GM19372 (cell line): ENCODE measurements around the gene BNIP5.

Source experiments
- ATAC-seq: cut with Tn5 transposase; IDR thresholded peaks from one replicate; pipeline ENCODE4 v1.9.1; 2021; ENCODE audit warnings: mild to moderate bottlenecking, low read depth, moderate library complexity; ENCODE audit not compliant: unreplicated experiment

The BNIP5 gene

DNA sequence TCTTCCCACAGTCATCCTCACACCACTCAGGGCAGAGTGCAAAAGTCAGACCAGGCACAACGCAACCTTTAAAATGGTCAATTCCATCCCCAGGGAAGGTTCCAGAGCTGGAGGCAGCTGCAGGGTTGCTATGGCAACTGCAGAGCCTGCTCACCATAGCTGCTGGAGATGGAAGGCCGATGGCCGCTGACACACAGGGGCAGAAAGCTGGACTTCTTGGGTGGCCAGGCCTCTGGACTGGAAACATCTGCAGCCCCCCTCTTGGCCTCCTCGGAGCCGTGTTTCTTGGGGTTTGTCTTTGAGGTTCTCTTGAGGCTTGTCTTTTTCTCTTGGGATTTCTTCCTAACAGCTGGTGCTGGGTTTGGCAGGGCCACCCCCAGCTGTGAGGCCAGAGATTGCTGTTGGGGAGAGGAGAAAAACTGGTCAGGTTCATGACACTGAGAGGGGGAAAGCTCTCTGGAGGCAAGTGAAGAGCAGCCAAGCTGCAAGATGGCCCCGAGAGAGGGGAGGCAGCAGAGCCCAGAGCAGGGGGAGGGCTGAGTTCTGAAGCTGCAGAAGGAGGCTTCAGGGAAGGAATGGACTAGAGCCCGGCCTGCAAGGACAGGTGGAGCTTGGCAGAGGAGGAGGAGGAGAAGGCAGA lies 10.2 kb downstream of the BNIP5 start:
- ATAC-seq, result no peak

DNA sequence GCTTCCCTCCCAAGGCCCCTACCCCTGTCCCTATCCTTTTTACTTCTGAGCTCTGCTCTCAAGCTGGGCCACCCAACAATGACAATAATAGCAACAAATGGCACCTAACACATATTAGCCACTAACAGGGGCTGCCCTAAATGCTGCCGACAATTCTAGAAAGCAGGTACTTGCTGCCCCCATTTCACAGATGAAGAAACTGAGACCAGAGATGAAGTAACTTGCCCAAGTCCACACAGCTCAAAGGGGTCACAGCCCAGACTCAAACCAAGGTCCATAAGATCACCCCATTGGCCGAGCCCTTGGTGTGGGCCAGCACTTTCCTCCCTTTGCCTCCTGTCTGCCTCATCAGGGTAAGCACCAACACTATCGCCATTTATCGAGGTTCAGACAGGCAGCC lies 12.0 kb downstream of the BNIP5 start:
- no peak for ATAC-seq

DNA sequence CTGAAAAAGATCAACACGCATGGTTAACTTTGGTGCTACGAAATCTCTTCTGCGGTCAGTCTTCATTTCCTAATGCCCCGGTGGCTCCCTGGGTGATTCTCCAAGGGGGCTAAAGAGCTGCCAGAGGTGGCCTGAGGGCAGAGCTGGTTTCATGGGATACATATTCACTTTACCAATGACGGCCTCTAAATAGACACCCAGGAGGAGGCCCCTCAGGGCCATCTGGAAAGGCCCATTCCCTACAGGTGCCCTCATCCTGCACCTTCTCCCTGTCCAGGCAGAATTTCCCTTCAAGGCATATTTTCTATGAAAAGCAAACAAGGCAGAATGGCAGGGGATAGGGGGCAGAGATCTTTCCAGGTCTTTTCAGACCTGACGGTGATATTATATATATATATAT lies 12.5 kb downstream of the BNIP5 start:
- no peak for ATAC-seq

DNA sequence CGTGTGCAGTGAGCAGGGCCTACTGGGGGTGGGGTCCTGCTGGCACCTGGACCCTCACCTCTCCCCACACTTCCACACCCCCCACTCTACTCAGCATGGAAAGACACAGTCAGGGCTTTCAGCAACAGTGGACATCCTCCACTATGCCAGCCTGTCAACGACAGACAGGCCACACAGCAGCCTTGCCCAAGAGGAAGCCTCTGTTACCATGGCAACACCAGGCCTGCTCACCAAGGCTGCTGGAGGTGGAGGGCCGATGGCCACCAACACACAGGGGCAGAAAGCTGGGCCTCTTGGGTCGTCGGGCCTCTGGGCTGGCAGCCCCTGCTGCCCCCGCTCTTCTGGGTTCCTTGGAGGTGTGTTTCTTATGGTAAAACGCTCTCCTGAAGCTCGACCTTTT lies 13.6 kb downstream of the BNIP5 start:
- no peak for ATAC-seq

DNA sequence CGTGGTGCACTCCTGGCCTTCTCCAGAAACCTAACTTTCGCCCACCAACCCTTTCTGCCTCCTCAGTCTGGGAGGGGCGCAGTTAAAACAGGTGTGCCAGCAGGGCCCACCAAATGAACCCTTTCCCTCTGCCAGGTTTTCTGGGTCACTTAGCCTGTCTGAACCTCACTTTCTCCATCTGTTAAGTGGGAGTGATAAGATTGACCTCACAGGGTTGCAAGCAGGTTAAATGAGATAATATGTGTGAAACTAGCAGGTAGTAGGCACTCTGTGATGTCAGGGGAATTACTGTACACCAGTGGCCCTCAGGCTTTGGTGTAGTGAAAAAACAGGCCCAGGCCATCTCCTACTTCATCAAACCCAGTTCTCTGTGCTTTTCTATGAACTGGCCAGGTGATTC lies 14.1 kb downstream of the BNIP5 start:
- ATAC-seq, result no peak

DNA sequence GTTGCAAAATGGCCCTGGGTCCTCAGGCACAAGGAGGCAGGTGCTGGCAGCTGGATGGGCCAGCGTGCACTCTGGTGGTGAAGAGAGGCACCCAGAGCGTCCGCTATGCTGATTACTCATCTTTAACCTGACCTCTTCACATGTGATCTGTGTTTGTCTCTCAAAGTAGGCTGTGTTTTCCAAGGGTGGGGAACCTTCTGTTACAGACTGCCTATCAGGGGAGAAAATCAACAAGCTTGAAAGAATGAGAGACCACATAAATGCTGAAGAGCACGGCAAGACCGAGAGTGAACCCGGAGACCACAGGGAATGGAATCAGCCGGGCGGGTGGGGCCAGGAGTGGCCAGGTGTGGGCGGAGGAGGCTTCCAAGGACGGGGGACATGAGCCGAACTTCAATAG lies 16.2 kb downstream of the BNIP5 start:
- no peak for ATAC-seq

DNA sequence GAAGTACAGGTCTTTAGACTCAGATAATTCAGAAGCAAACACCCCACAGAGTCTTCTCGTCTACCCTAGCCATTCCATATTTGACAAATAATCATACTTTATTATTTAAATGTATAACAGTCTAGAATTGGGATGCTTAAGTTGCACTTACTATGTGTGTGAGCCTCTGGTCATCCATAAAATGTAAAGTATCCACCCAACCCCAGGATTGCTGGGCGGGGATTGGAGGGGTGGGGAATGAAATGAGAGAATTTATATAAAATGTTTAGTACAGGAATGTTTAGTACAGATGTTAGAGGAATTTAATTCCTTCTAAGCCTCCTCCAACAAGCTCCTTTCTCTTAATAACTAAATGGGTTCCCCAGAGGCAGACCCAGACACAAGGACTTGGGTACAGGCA lies 16.9 kb downstream of the BNIP5 start:
- no peak for ATAC-seq

DNA sequence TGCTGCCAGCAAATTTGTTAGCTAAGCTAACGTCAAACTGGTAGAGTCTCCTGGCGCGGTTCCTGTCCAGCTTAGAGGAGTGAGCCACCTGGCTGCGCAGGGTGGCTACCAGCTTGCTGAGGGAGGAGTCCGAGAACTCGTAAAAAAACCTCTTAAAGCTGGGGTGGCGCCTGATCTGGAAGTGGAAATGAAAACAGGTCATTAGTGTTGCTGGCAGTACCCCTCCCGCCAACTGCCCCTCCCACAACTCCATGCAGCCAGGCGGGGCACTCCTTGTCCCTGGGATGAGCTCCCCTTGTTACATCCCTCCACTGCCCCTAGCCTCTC lies 17.3 kb downstream of the BNIP5 start:
- no peak for ATAC-seq

DNA sequence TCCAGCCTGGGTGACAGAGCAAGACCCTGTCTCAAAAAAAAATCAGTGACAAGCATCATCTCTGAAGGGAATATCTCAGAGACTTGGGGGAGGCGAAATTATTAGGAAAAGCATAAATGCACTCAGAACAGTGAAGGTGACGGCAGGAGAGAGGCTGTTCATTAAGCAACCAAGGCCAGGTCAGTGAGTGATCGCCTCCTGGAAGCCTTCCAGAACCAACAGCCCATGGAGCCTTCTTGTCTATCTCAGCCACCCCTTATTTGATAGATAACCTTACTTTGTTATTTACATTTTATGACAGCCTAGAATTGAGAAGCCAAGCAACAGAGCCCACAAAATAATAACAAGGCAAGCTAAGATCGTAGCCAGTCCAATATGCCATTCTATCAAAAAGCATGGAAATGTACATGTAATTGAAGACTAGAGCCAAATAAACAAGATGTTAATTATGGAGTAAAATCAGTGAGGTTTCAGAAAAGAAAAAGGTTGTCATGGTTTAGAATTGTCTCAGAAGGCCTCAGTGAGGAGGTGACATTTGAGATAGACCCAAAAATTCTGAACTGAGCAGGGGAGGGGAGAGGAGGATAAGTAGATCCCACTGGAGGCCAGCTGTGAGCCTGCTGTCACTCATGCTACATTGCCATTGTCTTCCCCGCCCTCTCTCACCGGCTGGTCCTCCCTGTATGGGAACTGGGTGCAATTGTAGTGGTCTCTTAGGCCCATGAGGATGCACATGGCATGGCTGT lies 17.8 kb downstream of the BNIP5 start:
- no peak for ATAC-seq

DNA sequence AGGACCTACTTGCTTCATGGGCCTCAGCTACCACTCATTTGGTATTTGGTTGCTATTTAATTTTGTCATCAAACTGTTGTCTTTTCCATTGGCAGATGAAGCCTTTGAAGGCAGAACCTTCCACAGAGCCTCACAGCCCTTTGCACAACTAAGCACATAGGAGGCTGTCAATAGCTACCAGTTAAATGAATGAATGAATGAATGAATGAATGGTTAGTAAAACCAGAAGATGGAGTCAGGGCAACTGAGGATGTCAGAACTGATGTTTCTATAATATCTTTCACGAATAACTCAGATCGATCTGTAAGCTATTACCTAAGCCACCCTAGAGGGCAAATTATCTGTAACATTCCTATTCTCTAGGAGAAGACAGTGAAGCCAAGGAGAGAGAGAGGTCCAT lies 19.1 kb downstream of the BNIP5 start:
- ATAC-seq, result no peak

DNA sequence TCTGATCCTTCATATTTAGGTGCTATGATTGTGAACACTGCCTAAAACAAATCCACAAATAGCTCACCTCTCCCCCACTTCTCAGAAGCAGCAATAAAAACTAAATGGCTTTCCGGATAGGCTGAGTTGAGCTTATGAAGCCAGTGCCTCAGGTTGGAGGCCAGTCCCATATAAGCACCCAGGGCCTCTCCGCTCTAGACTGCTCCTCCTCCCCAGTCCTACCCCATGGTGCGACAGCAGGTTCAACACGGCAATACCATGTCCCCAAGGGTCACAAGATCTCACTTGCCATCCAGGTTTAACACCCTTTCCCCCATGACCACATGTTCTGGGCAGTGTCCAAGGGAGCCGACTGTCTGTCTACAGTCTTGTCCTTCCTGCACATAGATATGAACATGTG lies 20.8 kb downstream of the BNIP5 start:
- no peak for ATAC-seq

DNA sequence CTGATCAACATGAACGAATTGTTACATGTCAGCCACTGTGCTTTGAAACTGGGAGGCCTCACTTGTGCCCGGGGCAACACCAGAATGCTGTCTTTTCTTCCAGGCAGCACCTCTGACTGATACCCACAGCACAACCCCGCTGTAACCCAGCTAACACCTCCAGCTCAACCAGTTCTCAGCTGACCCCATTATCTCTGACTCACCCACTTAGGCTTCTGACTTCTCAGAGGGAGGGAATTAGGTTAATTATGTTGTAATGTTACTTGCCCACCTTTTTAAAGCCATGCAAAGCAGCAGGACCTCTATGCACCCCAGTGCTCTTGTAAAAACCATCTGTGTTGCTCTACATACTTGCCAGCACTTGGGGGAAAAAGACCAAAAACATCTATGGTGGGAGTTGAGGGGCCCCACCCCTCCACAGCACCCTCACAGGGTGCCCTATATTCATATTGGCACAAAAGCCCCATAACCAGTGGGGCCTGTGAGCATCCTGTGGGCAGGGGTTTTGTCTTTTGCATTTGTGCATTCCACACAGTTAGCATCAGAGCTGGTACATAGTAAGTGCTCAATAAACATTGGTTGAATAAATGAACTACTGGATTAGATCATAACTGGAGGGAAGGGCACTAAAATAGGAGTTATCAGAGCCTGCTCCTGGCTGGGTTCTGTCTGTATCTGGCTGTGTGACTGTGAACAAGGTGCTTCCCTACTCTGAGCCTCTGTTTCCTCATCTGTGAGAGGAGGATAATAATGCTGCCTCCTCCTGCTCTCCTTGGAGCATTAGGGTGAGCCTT lies 22.3 kb downstream of the BNIP5 start:
- ATAC-seq, result no peak

DNA sequence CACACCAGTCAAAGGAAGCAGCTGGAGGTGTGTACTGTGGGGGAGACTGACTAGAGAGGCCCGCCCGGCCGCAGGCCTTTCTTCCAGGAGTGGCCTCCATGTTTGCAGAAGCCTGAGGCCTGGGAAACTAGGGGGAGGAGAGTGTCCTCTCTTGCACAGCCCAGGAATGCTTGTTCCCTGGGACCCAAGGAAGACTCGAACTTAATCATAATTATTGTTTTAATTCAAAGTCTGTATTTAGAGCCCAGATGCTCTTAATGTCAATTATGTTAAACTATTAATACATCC lies 23.1 kb downstream of the BNIP5 start:
- no peak for ATAC-seq

DNA sequence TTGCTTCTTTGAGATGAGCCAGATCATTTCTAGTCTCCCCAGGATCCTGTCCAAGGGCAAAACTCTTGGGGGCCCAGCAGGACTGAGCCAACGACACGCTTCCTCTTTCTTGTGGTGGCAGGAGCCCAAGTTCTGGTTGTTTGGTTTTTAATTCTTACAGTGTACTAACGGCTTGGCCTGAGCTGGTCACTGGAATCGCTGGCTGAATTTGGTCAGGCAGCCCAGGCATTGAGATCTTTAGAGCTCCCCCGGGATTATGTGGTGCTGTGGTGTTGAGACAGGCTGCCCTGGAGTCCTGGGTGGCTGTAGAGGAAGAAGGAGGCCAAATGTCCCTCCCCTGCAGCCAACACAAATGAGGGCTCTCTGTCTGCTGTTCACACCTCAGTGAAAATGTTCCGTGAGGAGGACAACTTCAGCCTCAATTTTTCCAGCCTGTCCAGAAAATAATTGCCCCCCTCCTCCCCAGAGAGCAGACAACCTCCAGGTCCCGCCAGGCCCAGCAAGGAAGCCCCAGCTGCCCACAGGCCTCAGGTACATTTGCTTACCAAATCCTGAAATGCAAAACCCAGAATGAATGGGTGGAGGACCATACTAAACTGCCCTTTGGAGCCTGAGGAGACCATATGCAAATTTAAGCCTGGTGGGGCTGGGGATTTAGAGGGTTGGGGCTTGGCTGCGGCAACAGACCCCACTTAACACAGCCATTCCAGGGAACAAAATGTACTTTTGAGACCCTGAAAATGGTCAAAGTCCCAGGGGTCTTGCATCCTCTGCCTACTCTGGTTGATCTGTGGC lies 23.6 kb downstream of the BNIP5 start:
- no peak for ATAC-seq

DNA sequence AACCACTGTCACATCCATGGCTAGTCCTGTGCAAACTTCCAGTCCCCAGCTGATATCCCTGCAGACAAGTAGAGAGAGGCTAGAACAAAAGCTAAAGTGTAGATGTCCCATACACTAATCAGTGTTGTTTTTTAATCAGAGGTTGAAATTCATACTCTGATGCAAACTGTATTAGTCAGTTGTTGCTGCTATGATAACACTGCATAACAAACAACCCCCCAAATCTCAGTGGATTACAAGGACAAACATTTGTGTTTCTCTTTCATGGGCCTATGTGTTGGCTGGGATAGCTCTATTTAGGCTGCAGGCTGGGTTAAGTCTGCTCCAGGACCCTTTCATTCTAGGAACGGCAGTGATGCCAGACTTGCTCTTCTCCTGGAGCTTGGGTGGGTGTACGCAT lies 26.8 kb downstream of the BNIP5 start:
- no peak for ATAC-seq

DNA sequence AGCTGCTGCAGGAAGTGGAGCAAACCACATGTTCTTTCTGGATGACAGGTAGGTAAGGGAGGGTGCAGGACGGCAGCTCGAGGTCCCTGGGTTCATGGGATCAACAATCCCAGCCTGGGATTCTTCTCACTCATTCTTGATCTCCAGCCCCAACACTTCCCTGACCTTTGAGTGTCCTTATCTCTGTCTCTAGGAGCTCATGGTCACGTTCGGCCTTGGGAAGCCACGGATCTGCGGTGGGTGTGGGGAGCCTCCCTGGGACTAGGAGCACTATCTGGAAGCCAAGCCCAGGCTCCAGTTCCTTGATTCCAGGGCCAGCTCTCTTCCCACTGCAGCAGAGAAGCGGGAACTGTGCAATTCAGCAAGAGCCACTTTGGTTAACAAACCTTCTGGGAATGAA lies 27.5 kb downstream of the BNIP5 start:
- no peak for ATAC-seq

DNA sequence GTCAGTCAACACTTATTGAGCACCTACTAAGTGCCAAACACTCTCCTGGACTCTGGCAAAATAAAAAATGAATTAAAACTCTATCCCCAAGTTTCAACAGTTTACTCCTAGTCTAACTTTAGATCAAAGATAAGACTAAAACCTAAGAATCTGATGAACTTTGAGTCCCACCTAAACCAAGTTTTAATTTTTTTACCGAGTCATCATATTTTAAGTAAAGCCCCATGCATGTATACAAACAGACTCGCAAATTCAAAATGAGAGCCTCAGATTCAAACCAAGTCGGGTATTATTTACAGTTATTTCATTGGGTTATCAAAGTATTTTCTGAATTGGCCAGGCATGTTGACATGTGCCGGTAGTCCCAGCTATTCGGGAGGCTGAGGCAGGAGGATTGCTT lies 28.2 kb downstream of the BNIP5 start:
- ATAC-seq, result no peak

DNA sequence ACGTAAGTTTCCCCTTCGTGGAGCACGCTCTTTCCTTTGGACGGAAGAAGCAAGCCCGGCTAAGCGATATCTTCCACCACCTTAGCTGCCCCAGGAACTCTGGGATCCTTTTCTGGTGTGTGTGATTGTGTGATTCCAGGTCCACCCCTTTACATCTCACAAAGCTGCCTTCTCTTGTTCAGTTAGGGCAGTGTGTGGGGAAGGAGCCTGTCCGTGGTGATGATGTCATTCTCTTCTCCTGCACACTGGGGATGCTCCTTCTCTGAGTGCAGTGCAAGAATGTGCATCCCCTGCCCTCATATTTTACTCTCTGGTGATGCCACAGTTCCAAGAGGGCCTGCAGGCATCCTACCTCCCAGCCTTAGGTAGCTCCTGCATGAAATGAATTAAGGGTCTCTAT lies 30.3 kb downstream of the BNIP5 start:
- no peak for ATAC-seq

DNA sequence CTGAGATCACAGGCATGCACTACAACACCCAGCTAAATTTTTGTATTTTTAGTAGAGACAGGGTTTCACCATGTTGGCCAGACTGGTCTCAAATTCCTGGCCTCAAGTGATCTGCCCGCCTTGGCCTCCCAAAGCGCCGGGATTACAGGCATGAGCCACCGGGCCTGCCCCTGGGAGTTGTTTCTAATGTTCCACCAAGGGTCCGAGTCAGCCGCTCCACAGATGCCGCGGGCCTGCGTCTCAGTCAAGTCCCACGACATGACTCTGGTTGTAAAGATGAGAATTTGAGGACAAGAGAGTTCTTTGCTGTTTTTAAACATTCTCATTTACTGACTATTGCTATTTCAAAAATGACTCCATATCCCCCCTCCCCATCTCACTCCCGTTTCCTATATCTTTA lies 30.8 kb downstream of the BNIP5 start:
- ATAC-seq, result no peak

DNA sequence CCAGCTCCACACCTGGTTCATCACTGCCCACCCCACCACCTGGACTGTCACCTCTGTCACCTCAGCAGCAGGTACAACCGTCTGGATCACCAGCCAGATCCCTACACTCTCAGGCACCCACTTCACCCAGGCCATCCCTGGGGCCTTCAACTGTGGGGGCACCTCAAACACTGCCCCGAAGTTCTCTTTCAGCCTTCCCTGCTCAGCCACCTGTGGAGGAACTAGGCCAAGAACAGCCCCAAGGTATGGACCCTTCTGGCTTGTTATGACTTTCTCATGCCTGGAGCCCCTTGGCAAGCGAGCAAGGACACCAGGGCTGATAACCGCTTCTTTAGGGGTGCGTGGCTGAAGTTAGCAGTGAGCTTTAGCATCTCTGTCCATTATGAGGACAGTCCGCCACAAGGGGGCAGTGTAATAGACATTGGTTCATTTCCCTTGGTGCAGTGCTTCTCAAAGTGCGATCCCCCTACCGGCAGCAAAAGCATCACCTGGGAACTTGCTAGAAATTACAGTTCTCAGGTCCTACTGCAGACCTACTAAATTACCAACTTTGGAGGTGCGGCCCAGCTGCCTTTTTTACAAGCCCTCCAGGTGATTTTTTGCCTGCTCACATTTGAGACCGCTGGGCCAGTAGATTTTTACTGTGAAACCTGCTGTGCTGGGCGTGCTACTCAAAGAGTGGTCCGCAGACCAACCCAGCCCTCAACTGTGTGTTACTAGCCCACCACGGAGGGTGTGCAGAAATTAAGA lies 34.3 kb downstream of the BNIP5 start:
- peak; percentile 62 for ATAC-seq

DNA sequence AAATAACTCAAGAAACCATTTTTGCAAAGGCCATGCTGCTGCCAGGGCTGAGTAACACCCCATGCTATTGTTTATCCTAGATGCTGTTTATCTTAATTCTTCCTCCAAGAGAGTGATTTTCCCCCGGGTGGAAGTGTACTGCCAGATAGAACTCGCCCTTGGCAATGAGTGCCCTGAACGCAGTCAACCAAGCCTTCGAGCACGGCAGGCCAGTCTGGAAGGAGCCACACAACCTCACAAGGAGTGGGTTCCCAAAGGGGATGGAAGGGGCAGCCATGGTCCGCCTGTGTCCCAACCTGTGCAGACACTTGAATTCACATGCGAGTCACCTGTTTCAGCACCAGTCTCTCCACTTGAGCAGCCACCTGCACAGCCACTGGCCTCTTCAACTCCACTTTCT lies 34.9 kb downstream of the BNIP5 start:
- ATAC-seq, result no peak
